Smooth muscle cell (in vitro differentiated cells): Measurements from ENCODE around the gene ARID1B. TPM values are rescaled to one million over a fixed set of nuclear protein-coding genes. Genes with fewer than 3 reads are reported as not detected.
A peak's percentile ranks its signal among the peaks of the same experiment; 100 is the strongest.

Experiments
- DNase-seq: peaks from one replicate; lab custom pipeline; 2025; ENCODE audit not compliant: unreplicated experiment; lab: John Stamatoyannopoulos, UW
- H2AFZ ChIP-seq: fragments of 200-600 bp; sonication (generic); 2 replicates; pipeline ENCODE4 v1.6.0; 2016; ENCODE audit warnings: antibody characterized with exemption, low read depth, mild to moderate bottlenecking
- H3F3A ChIP-seq: fragments of 200-600 bp; sonication (generic); 2 replicates; pipeline ENCODE4 v1.6.0; 2017; ENCODE audit warnings: antibody characterized with exemption, low read depth
- H3K27ac ChIP-seq: fragments of 200-600 bp; sonication (generic); 2 replicates; pipeline ENCODE4 v1.5.1; 2016; ENCODE audit warnings: low read depth, mild to moderate bottlenecking
- H3K27me3 ChIP-seq: fragments of 200-600 bp; sonication (generic); 2 replicates; pipeline ENCODE4 v1.6.1; 2016; ENCODE audit warnings: low read depth, mild to moderate bottlenecking
- H3K36me3 ChIP-seq: fragments of 200-600 bp; sonication (generic); 2 replicates; pipeline ENCODE4 v1.5.1; 2016; ENCODE audit warnings: low read depth
- H3K4me1 ChIP-seq: fragments of 200-600 bp; sonication (generic); 2 replicates; pipeline ENCODE4 v1.5.1; 2016; ENCODE audit warnings: low read depth
- H3K4me2 ChIP-seq: fragments of 200-600 bp; sonication (generic); 2 replicates; pipeline ENCODE4 v1.6.0; 2016; ENCODE audit warnings: mild to moderate bottlenecking
- H3K4me3 ChIP-seq: fragments of 200-600 bp; sonication (generic); 2 replicates; pipeline ENCODE4 v1.5.1; 2016; ENCODE audit warnings: mild to moderate bottlenecking
- H3K79me2 ChIP-seq: fragments of 200-600 bp; sonication (generic); 2 replicates; pipeline ENCODE4 v1.6.0; 2016; ENCODE audit warnings: low read depth, mild to moderate bottlenecking
- H3K9ac ChIP-seq: fragments of 200-600 bp; sonication (generic); 2 replicates; pipeline ENCODE4 v1.6.0; 2016; ENCODE audit warnings: low read depth
- H3K9me3 ChIP-seq: fragments of 200-600 bp; sonication (generic); replicated peaks from 2 replicates; pipeline ENCODE4 v1.5.1; 2016; ENCODE audit warnings: low read depth
- H4K20me1 ChIP-seq: fragments of 200-600 bp; sonication (generic); 2 replicates; pipeline ENCODE4 v1.6.0; 2016; ENCODE audit warnings: low read depth
- CTCF ChIP-seq: fragments of 200-600 bp; sonication (generic); IDR thresholded peaks from 2 replicates; pipeline ENCODE4 v1.5.1; 2017; ENCODE audit warnings: borderline replicate concordance, mild to moderate bottlenecking, antibody characterized with exemption; ENCODE audit not compliant: insufficient read depth, poor library complexity, severe bottlenecking
- WGBS: methylation state at CpG from one replicate; pipeline ENCODE4 v1.1.7; 2016; ENCODE audit warnings: low lambda C conversion rate; 5-methylcytosine and 5-hydroxymethylcytosine counted together
- polyA plus RNA-seq: library from polyadenylated mRNA; unstranded; fragments of >200 nt; fragmentation: Nextera tagmentation; extraction: Ambion mirVana; gene quantifications from 2 replicates; pipeline ENCODE4 v1.2.1, GENCODE V29; 2016
- total RNA-seq: library from RNA; depleted of rRNA; stranded (reverse); fragments of >200 nt; gene quantifications from 2 replicates; pipeline ENCODE4 v1.2.3, GENCODE V29; 2014

The ARID1B gene
- total and polyA plus RNA-seq, 2 experiments from 2014 or later = 30.1 to 65.4 TPM

- no peaks in the 10 kb centered on the region for H3K79me2 ChIP-seq
- no peaks in the 10 kb centered on the region for H3K27me3 ChIP-seq
- peaks cover 33% of the 10 kb centered on the region for H4K20me1 ChIP-seq
- no peaks in the 10 kb centered on the region for H3K9me3 ChIP-seq
- H3K4me3 ChIP-seq = no peak overlapping the region
- H3K36me3 ChIP-seq = no peaks in the 10 kb centered on the region
- peak; percentile 19 for TF ChIP-seq CTCF
- H2AFZ ChIP-seq = no peak overlapping the region
- no peak overlapping the region for H3K9ac ChIP-seq
- H3K27ac ChIP-seq = no peak overlapping the region
- peaks cover 7% of the 10 kb centered on the region for H3K4me1 ChIP-seq
- DNase-seq = no peak
- WGBS = 91% methylated on average over 15 of the region's 15 CpGs
- no peaks in the 10 kb centered on the region for H3F3A ChIP-seq
- no peak overlapping the region for H3K4me2 ChIP-seq
Observed at GRCh38 chr6:157139054-157139708, 362.0 kb downstream of the ARID1B start.

- Histone ChIP-seq H3K4me1 (peaks cover 11% of the 10 kb centered on the region), H3K9me3 (no peaks in the 10 kb centered on the region), H3K27me3 (no peaks in the 10 kb centered on the region), H3K27ac (no peak overlapping the region), H3K79me2 (no peaks in the 10 kb centered on the region), H3K4me2 (no peak overlapping the region), H3K36me3 (no peaks in the 10 kb centered on the region), H3K4me3 (no peak overlapping the region), H3K9ac (no peak overlapping the region), H3F3A (peaks cover 10% of the 10 kb centered on the region), H4K20me1 (peaks cover 49% of the 10 kb centered on the region), H2AFZ (no peak overlapping the region)
- DNase-seq = no peak
- TF ChIP-seq CTCF = no peak
- WGBS = 90% methylated on average over 10 of the region's 10 CpGs
Observed at GRCh38 chr6:157143171-157143889, 366.2 kb downstream of the ARID1B start.

- peaks cover 16% of the 10 kb centered on the region for H3F3A ChIP-seq
- H4K20me1 ChIP-seq = peaks cover 47% of the 10 kb centered on the region
- H3K27ac ChIP-seq = no peak overlapping the region
- H3K4me3 ChIP-seq = no peak overlapping the region
- H3K9ac ChIP-seq = no peak overlapping the region
- no peak overlapping the region for H2AFZ ChIP-seq
- no peaks in the 10 kb centered on the region for H3K27me3 ChIP-seq
- H3K4me1 ChIP-seq = peaks cover 16% of the 10 kb centered on the region
- 83% methylated on average over 17 of the region's 17 CpGs for WGBS
- TF ChIP-seq CTCF = no peak
- H3K9me3 ChIP-seq = no peaks in the 10 kb centered on the region
- H3K36me3 ChIP-seq = no peaks in the 10 kb centered on the region
- no peak for DNase-seq
- H3K4me2 ChIP-seq = no peak overlapping the region
- H3K79me2 ChIP-seq = no peaks in the 10 kb centered on the region
Observed at GRCh38 chr6:157143890-157144798, 367.0 kb downstream of the ARID1B start.
